Activated CD4-positive, alpha-beta memory T cell treated with anti-CD3 and anti-CD28 coated beads for 36 hours (primary cell): ENCODE results near the gene TARDBP. TPM values are rescaled to one million over a fixed set of nuclear protein-coding genes. Genes with fewer than 3 reads are reported as not detected.
"Not testable (repeated sequence)": the region's sequence is repeated elsewhere in the genome, so short reads cannot be mapped to it uniquely, and the experiment has no call there.

Experiments
- CTCF ChIA-PET: fragments of 350-600 bp; sonication (Branson Sonifier 250); formaldehyde crosslinking; loops from one replicate; lab custom pipeline; 2021; ENCODE audit warnings: antibody characterized with exemption, inconsistent platforms; lab: Charles Lee
- POLR2A ChIA-PET: fragments of 350-600 bp; sonication (Branson Sonifier 250); formaldehyde crosslinking; loops from one replicate; lab custom pipeline; 2021; ENCODE audit warnings: antibody characterized with exemption; lab: Charles Lee
- DNase-seq: peaks from one replicate; pipeline ENCODE4 v3.0.0-alpha.2; 2020
- H3K27ac Mint-ChIP-seq: one replicate; pipeline ENCODE4 v1.8.0; 2021; ENCODE audit warnings: mixed read lengths
- H3K27me3 Mint-ChIP-seq: one replicate; pipeline ENCODE4 v1.8.0; 2021; ENCODE audit warnings: mixed read lengths
- H3K36me3 Mint-ChIP-seq: one replicate; pipeline ENCODE4 v1.8.0; 2021; ENCODE audit warnings: mixed read lengths
- H3K4me1 Mint-ChIP-seq: one replicate; pipeline ENCODE4 v1.8.0; 2021; ENCODE audit warnings: low read depth, mixed read lengths
- H3K4me3 Mint-ChIP-seq: one replicate; pipeline ENCODE4 v1.8.0; 2021; ENCODE audit warnings: mild to moderate bottlenecking, mixed read lengths
- H3K9me3 Mint-ChIP-seq: one replicate; pipeline ENCODE4 v1.8.0; 2021; ENCODE audit warnings: mixed read lengths
- intact Hi-C: fragments of 100-400 bp; cut with micrococcal nuclease; formaldehyde crosslinking; loops from one replicate; pipeline ENCODE4 v1.15.1; 2023
- total RNA-seq, 2 experiments: library from RNA; stranded (reverse); gene quantifications; one replicate each; pipeline ENCODE4 v1.2.3, GENCODE V29; 2021

Gene TARDBP
- total RNA-seq, 2 experiments from 2014 or later, result 175 to 177 TPM

DNA sequence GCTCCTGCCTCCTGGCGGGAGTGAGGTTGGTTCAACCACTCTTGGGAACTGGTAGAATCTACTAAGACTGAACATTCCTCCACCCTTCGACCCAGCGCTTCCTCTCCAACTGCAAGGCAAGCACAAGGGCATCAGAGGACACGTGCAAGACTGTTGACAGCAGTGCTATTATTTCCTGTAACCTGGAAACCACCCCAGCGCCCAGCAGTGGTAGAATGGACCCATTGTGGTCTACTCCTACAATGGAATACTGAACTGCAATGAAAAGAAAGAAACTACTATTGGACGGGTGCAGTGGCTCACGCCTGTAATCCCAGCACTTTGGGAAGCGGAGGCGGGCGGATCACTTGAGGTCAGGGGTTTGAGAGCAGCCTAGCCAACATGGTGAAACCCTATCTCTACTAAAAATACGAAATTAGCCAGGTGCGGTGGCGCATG lies 33.0 kb upstream of the TARDBP start:
- no peak overlapping the region for H3K4me3 Mint-ChIP-seq
- POLR2A ChIA-PET, result no interaction called here
- H3K9me3 Mint-ChIP-seq, result no peaks in the 10 kb centered on the region
- no peaks in the 10 kb centered on the region for H3K4me1 Mint-ChIP-seq
- H3K27ac Mint-ChIP-seq, result no peak overlapping the region
- no peak for DNase-seq
- H3K36me3 Mint-ChIP-seq, result no peaks in the 10 kb centered on the region
- CTCF ChIA-PET, result no interaction called here
- H3K27me3 Mint-ChIP-seq, result peaks cover 27% of the 10 kb centered on the region
- intact Hi-C loops, result no loop called here

DNA sequence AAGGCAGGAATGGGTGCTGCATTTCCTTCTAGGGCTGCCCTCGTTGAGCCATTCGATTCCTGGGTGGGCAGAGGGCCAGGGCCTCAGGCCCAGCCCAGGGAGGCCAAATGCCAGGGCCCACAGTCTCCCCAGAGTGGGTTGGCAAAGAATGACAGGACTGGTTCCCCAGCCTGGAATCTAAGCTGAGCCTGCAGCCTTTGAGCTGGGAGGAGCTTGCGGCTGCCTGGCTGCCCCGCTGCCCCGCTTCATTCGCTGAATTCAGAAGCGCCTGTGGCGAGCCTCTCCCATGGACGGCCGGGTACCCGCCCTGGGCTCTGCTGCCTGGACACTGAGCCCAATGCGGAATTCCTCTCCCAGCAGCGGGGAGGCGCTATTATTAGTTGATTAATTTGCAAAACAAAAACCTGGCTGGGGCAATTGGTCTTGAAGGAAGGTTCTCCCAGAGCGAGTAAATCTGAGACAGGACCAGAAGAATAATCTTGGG lies 32.3 kb upstream of the TARDBP start:
- CTCF ChIA-PET, result no interaction called here
- Mint-ChIP-seq H3K4me1 (no peaks in the 10 kb centered on the region), H3K4me3 (no peak overlapping the region), H3K27ac (no peak overlapping the region), H3K9me3 (no peaks in the 10 kb centered on the region), H3K36me3 (no peaks in the 10 kb centered on the region), H3K27me3 (peaks cover 27% of the 10 kb centered on the region)
- no peak for DNase-seq
- intact Hi-C loops, result no loop called here
- POLR2A ChIA-PET, result no interaction called here

- H3K36me3 Mint-ChIP-seq, result no peaks in the 10 kb centered on the region
- no peaks in the 10 kb centered on the region for H3K9me3 Mint-ChIP-seq
- peaks cover 27% of the 10 kb centered on the region for H3K27me3 Mint-ChIP-seq
- intact Hi-C loops, result no loop called here
- ChIA-PET POLR2A (no interaction called here), CTCF (no interaction called here)
- H3K4me1 Mint-ChIP-seq, result peaks cover 8% of the 10 kb centered on the region
- no peak for DNase-seq
- no peak overlapping the region for H3K27ac Mint-ChIP-seq
- H3K4me3 Mint-ChIP-seq, result no peak overlapping the region
Observed at GRCh38 chr1:10980841-10981727, 31.4 kb upstream of the TARDBP start.

DNA sequence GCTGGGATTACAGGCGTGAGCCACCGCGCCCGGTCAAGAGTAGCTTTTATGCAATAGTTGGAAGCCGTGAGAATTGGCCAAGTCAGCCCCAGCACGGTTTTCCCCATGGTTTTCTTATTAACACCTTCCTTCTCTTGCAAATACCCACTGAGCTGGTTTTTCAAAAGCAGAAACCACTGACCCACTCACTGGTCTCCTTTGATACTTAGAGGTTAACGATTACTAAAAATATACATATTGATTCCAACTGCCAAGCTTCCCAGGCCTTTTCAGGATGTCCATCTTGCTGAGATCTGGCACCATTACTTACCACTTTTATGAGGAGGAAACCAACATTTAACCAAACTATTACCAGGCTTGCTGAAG lies 25.9 kb upstream of the TARDBP start:
- no peaks in the 10 kb centered on the region for H3K9me3 Mint-ChIP-seq
- H3K27ac Mint-ChIP-seq, result no peak overlapping the region
- ChIA-PET POLR2A (no interaction called here), CTCF (no interaction called here)
- intact Hi-C loops, result no loop called here
- H3K4me1 Mint-ChIP-seq, result peaks cover 15% of the 10 kb centered on the region
- H3K4me3 Mint-ChIP-seq, result no peak overlapping the region
- no peaks in the 10 kb centered on the region for H3K36me3 Mint-ChIP-seq
- DNase-seq, result no peak
- H3K27me3 Mint-ChIP-seq, result peaks cover 7% of the 10 kb centered on the region

DNA sequence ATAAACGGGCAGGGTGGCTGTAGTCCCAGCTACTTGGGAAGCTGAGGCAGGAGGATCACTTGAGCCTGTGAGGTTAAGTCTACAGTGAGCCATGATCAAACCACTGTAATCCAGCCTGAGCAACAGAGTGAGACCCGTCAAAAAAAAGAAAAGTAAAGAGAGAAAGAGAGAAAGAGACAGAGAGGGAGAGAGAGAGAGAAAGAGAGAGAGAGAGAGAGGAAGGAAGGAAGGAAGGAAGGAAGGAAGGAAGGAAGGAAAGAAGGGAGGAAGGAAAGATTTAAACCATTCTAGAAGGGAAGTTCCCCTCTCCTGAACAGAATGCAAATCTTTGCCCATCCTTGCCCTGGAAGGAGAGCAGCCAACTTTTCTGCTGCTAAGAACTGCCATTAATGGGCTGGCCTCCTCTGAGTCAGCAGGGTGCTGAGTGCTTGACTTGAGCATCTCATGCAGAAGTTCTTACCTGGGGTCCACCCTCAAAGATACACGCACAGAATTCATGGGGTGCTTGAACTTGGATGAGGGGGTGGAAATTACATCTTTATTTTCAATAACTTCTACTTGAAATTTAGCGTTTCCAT lies 24.5 kb upstream of the TARDBP start:
- POLR2A ChIA-PET, result no interaction called here
- DNase-seq, result no peak
- Mint-ChIP-seq H3K9me3 (no peaks in the 10 kb centered on the region), H3K4me1 (peaks cover 15% of the 10 kb centered on the region), H3K36me3 (no peaks in the 10 kb centered on the region), H3K27me3 (peaks cover 7% of the 10 kb centered on the region), H3K4me3 (no peak overlapping the region), H3K27ac (no peak overlapping the region)
- intact Hi-C loops, result no loop called here
- CTCF ChIA-PET, result interaction anchor here (1.6 kb wide), 1 partner anchor 49 kb away, joined by 4 read pairs; no protein-coding TSS in a partner anchor

DNA sequence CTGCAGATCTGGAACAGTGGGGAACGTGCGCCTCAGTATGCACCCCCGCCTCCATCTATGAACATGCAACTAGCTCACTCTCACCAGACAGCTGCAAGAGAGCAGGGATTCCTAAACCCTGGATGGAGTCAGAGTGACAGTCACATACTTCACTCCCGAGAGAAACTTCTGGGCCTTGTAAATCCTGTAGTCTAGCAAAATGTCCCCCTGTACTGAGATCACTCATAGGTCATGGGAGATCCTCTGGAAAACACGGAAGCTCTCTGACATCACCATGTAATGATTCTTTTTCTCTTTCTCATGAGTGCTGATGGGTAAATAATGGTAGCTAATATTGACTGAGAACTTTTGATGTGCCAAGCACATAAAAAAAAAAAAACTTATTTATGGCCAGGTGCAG lies 23.4 kb upstream of the TARDBP start:
- CTCF ChIA-PET, result interaction anchor here (1.6 kb wide), 1 partner anchor 48 kb away, joined by 4 read pairs; no protein-coding TSS in a partner anchor
- Mint-ChIP-seq H3K4me3 (no peak overlapping the region), H3K4me1 (peaks cover 15% of the 10 kb centered on the region), H3K27ac (no peak overlapping the region), H3K36me3 (no peaks in the 10 kb centered on the region), H3K27me3 (peaks cover 1% of the 10 kb centered on the region), H3K9me3 (no peaks in the 10 kb centered on the region)
- intact Hi-C loops, result no loop called here
- POLR2A ChIA-PET, result no interaction called here
- DNase-seq, result no peak

- H3K36me3 Mint-ChIP-seq, DNase-seq, CTCF ChIA-PET, intact Hi-C loops, POLR2A ChIA-PET, H3K9me3 Mint-ChIP-seq, H3K27ac Mint-ChIP-seq, H3K27me3 Mint-ChIP-seq, H3K4me3 Mint-ChIP-seq: not testable (repeated sequence)
- H3K4me1 Mint-ChIP-seq, result peaks cover 15% of the 10 kb centered on the region
Observed at GRCh38 chr1:10989920-10990516, 22.4 kb upstream of the TARDBP start.

- Mint-ChIP-seq H3K36me3 (no peaks in the 10 kb centered on the region), H3K4me3 (no peak overlapping the region), H3K9me3 (no peaks in the 10 kb centered on the region), H3K4me1 (peaks cover 9% of the 10 kb centered on the region), H3K27ac (no peak overlapping the region), H3K27me3 (no peaks in the 10 kb centered on the region)
- DNase-seq, result no peak
- intact Hi-C loops, result no loop called here
- ChIA-PET CTCF (no interaction called here), POLR2A (no interaction called here)
Observed at GRCh38 chr1:10990828-10991227, 21.6 kb upstream of the TARDBP start.

DNA sequence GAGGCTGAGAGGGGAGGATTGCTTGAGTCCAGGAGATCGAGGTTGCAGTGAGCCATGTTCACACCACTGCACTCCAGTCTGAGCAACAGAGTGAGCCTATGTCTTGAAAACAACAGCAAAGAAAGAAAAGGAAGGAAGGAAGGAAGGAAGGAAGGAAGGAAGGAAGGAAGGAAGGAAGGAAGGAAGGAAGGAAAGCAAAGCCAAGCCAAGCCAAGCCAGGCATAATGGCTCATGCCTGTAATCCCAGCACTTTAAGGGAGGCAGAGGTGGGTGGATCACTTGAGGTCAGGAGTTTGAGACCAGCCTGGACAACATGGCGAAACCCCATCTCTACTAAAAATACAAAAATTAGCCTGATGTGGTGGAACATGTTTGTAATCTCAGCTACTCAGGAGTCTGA lies 20.4 kb upstream of the TARDBP start:
- H3K36me3 Mint-ChIP-seq, H3K4me3 Mint-ChIP-seq, H3K4me1 Mint-ChIP-seq, intact Hi-C loops, H3K27ac Mint-ChIP-seq, H3K27me3 Mint-ChIP-seq, CTCF ChIA-PET, POLR2A ChIA-PET, DNase-seq, H3K9me3 Mint-ChIP-seq: not testable (repeated sequence)

- no peak for DNase-seq
- Mint-ChIP-seq H3K36me3 (no peaks in the 10 kb centered on the region), H3K27me3 (no peaks in the 10 kb centered on the region), H3K27ac (no peak overlapping the region), H3K4me3 (no peak overlapping the region), H3K4me1 (no peaks in the 10 kb centered on the region), H3K9me3 (no peaks in the 10 kb centered on the region)
- intact Hi-C loops, result no loop called here
- CTCF ChIA-PET, result no interaction called here
- POLR2A ChIA-PET, result no interaction called here
Observed at GRCh38 chr1:10992864-10993263, 19.6 kb upstream of the TARDBP start.

- no peak overlapping the region for H3K4me3 Mint-ChIP-seq
- intact Hi-C loops, result no loop called here
- CTCF ChIA-PET, result no interaction called here
- peaks cover 13% of the 10 kb centered on the region for H3K9me3 Mint-ChIP-seq
- H3K27ac Mint-ChIP-seq, result no peak overlapping the region
- POLR2A ChIA-PET, result no interaction called here
- H3K4me1 Mint-ChIP-seq, result no peaks in the 10 kb centered on the region
- DNase-seq, result no peak
- H3K36me3 Mint-ChIP-seq, result peaks cover 2% of the 10 kb centered on the region
- H3K27me3 Mint-ChIP-seq, result no peaks in the 10 kb centered on the region
Observed at GRCh38 chr1:10996100-10996499, 16.4 kb upstream of the TARDBP start.

DNA sequence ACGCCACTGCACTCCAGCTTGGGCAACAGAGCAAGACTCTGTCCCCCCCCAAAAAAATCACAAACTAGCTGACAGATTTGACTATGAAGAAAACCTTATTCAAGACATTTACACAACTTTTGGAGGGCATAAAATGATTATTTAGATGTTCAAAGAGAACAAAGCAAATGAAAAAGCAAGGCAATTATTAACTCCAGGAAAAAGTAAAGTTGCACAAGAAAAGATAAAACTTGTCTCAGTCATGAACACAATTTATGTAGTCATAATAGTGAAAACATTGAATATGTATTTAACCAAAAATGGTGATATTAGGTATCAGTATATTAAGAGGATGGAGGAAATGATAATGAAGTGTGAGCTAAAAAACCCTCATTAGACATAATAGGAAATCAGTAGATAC lies 11.9 kb upstream of the TARDBP start:
- Mint-ChIP-seq H3K27me3 (no peaks in the 10 kb centered on the region), H3K36me3 (peaks cover 2% of the 10 kb centered on the region)
- CTCF ChIA-PET, result interaction anchor here (1.7 kb wide), 1 partner anchor 37 kb away, joined by 8 read pairs; no protein-coding TSS in a partner anchor

More for the DNA sequence above, 11.9 kb upstream of the TARDBP start:
- DNase-seq, result no peak
- H3K9me3 Mint-ChIP-seq, result peaks cover 13% of the 10 kb centered on the region
- POLR2A ChIA-PET, result no interaction called here
- no peak overlapping the region for H3K27ac Mint-ChIP-seq
- no peaks in the 10 kb centered on the region for H3K4me1 Mint-ChIP-seq
- intact Hi-C loops, result no loop called here
- H3K4me3 Mint-ChIP-seq, result no peak overlapping the region
